ENCODE measurements around the gene CCDC112.

- no peak for TF ChIP-seq CTCF (conservative IDR thresholded peaks at IDR 0.05; ENCODE audit: low read depth in 2 of 2)
- no peak for TF ChIP-seq EZH2 (IDR thresholded peaks at IDR 0.05; ENCODE audit: low read depth, unreplicated experiment)
These were observed 28.8 kb downstream of the CCDC112 start for GRCh38 chr5:115267617-115268016.

Data from GM23338 (cell line).